Sigmoid colon (tissue), 7 donors: Measurements from ENCODE around the gene RHEB. TPM values are rescaled to one million over a fixed set of nuclear protein-coding genes. Genes with fewer than 3 reads are reported as not detected.

Source experiments
- DNase-seq: peaks from one replicate; pipeline ENCODE4 v3.0.0-alpha.2; 2019
- H3K27ac ChIP-seq, 4 donors: fragments of 200-600 bp; sonication (generic); one replicate each; pipeline ENCODE4 v1.5.1; 2016 to 2019; ENCODE audit warnings: mild to moderate bottlenecking in 1 of 4
- H3K27me3 ChIP-seq, 3 donors: fragments of 200-600 bp; sonication (generic); one replicate each; pipeline ENCODE4 v1.5.1; 2019; ENCODE audit warnings: mild to moderate bottlenecking in 1 of 3
- H3K36me3 ChIP-seq, 4 donors: fragments of 200-600 bp; sonication (generic); one replicate each; pipeline ENCODE4 v1.5.1; 2016 to 2019
- H3K4me1 ChIP-seq, 4 donors: fragments of 200-600 bp; sonication (generic); one replicate each; pipeline ENCODE4 v1.5.1; 2017 to 2019
- H3K4me3 ChIP-seq, 4 donors: fragments of 200-600 bp; sonication (generic); one replicate each; pipeline ENCODE4 v1.5.1; 2017 to 2019; ENCODE audit warnings: mild to moderate bottlenecking in 2 of 4, moderate library complexity in 1 of 4
- H3K9me3 ChIP-seq, 4 donors: fragments of 200-600 bp in 3 of 4; sonication (generic) in 3 of 4; one replicate each; pipeline versions ENCODE4 v1.5.1 to v1.6.1; 2013 to 2019
- CTCF ChIP-seq, 4 experiments: fragments of 450-650 bp in 3 of 4; fragments of 200-600 bp in 1 of 4; IDR thresholded peaks; one replicate each; pipeline ENCODE4 v1.5.1; 2016 to 2019; ENCODE audit warnings: antibody characterized with exemption in 4 of 4, mild to moderate bottlenecking in 3 of 4, moderate library complexity in 2 of 4
- EP300 ChIP-seq, 4 donors: sonication (generic); formaldehyde crosslinking; IDR thresholded peaks; one replicate each; pipeline ENCODE4 v1.6.1; 2017; ENCODE audit warnings: antibody characterized with exemption in 4 of 4
- POLR2A ChIP-seq, 2 donors: fragments of 450-650 bp; IDR thresholded peaks; one replicate each; pipeline ENCODE4 v1.6.1; 2016; ENCODE audit warnings: antibody characterized with exemption in 2 of 2, mild to moderate bottlenecking in 2 of 2, moderate library complexity in 2 of 2
- POLR2AphosphoS5 ChIP-seq, 4 donors: sonication (generic); formaldehyde crosslinking; IDR thresholded peaks; one replicate each; pipeline ENCODE4 v1.6.1; 2017; ENCODE audit warnings: antibody characterized with exemption in 4 of 4
- WGBS, 2 donors: extraction: QIAGEN DNeasy Blood & Tissue Kit; methylation state at CpG; one replicate each; pipeline ENCODE4 v1.1.7; 2013; 5-methylcytosine and 5-hydroxymethylcytosine counted together
- intact Hi-C: fragments of 100-400 bp; cut with DNase I; formaldehyde crosslinking; loops from one replicate; pipeline ENCODE4 v1.15.1; 2023
- polyA plus RNA-seq, 3 donors: library from polyadenylated mRNA; stranded (reverse); fragments of 200-250 nt; gene quantifications; one replicate each; pipeline ENCODE4 v1.2.3, GENCODE V29; 2013
- total RNA-seq, 4 donors: library from RNA; depleted of rRNA; stranded (reverse); fragments of >200 nt; gene quantifications; one replicate each; pipeline ENCODE4 v1.1.0, GENCODE V29; 2016
- donor health status: healthy with polysubstance abuse.
- donor health status: Bipolar disorder and iron deficiency.
- donor health status: healthy.

The RHEB gene
- total and polyA plus RNA-seq, 7 donors: 48.3 to 162 (median 121) TPM

GRCh38 chr7:151468217-151469018 is 51.3 kb downstream of the RHEB start:
- intact Hi-C loops: no loop called here
- DNase-seq: no peak
- TF ChIP-seq EP300 (IDR thresholded peaks at IDR 0.05): no peak
- peak in 2 of 4 donors; percentile 19 to 26 for TF ChIP-seq POLR2AphosphoS5 (IDR thresholded peaks at IDR 0.05)
- Histone ChIP-seq H3K27ac (peak overlapping the region; percentile 15 to 53 (median 40)), H3K36me3 (peaks cover 13 to 74% (median 46%) of the 10 kb centered on the region in 4 donors), H3K4me3 (no peak overlapping the region), H3K27me3 (no peaks in the 10 kb centered on the region), H3K4me1 (peaks cover 0 to 18% (median 13%) of the 10 kb centered on the region in 4 donors), H3K9me3 (peaks cover 0 to 3% (median 0%) of the 10 kb centered on the region in 4 donors)
- 84 to 89% methylated on average over 19 of the region's 19 CpGs for WGBS, 2 donors

GRCh38 chr7:151465169-151465568 is 54.5 kb downstream of the RHEB start:
- Histone ChIP-seq H3K4me1 (peaks cover 0 to 23% (median 22%) of the 10 kb centered on the region in 4 donors), H3K27ac (peak overlapping the region in 1 of 4 donors; percentile 4), H3K27me3 (no peaks in the 10 kb centered on the region), H3K36me3 (peaks cover 12 to 60% (median 43%) of the 10 kb centered on the region in 4 donors), H3K4me3 (no peak overlapping the region), H3K9me3 (peaks cover 0 to 4% (median 2%) of the 10 kb centered on the region in 4 donors)
- TF ChIP-seq EP300 (IDR thresholded peaks at IDR 0.05) (no peak), POLR2A (IDR thresholded peaks at IDR 0.05) (no peak), CTCF (IDR thresholded peaks at IDR 0.05) (no peak), POLR2AphosphoS5 (IDR thresholded peaks at IDR 0.05) (peak in 2 of 4 donors; percentile 5 to 11)
- intact Hi-C loops: no loop called here
- DNase-seq: no peak
- WGBS, 2 donors: 95 to 97% methylated on average over 8 of the region's 8 CpGs

- H3K4me1 ChIP-seq: peaks cover 0 to 34% (median 32%) of the 10 kb centered on the region in 4 donors
- H3K4me3 ChIP-seq: no peak overlapping the region
- no peak for TF ChIP-seq EP300 (IDR thresholded peaks at IDR 0.05)
- no peak for TF ChIP-seq POLR2A (IDR thresholded peaks at IDR 0.05)
- TF ChIP-seq POLR2AphosphoS5 (IDR thresholded peaks at IDR 0.05): no peak
- TF ChIP-seq CTCF (IDR thresholded peaks at IDR 0.05): no peak
- 60 to 89% methylated on average over 1 of the region's 1 CpG for WGBS, 2 donors
- no peak for DNase-seq
- H3K27me3 ChIP-seq: no peaks in the 10 kb centered on the region
- intact Hi-C loops: no loop called here
- H3K36me3 ChIP-seq: peaks cover 0 to 33% (median 21%) of the 10 kb centered on the region in 4 donors
- peak overlapping the region; percentile 85 to 98 (median 96) for H3K27ac ChIP-seq
- peaks cover 0 to 4% (median 2%) of the 10 kb centered on the region in 4 donors for H3K9me3 ChIP-seq
Observed at GRCh38 chr7:151462306-151462779, 57.4 kb downstream of the RHEB start.

- Histone ChIP-seq H3K36me3 (peaks cover 0 to 29% (median 17%) of the 10 kb centered on the region in 4 donors), H3K9me3 (peaks cover 0 to 4% (median 2%) of the 10 kb centered on the region in 4 donors), H3K27ac (peak overlapping the region; percentile 85 to 98 (median 96)), H3K4me1 (peaks cover 0 to 34% (median 32%) of the 10 kb centered on the region in 4 donors), H3K27me3 (no peaks in the 10 kb centered on the region), H3K4me3 (no peak overlapping the region)
- WGBS, 2 donors: 51 to 75% methylated on average over 4 of the region's 4 CpGs
- TF ChIP-seq CTCF (IDR thresholded peaks at IDR 0.05) (no peak), POLR2AphosphoS5 (IDR thresholded peaks at IDR 0.05) (no peak), POLR2A (IDR thresholded peaks at IDR 0.05) (no peak), EP300 (IDR thresholded peaks at IDR 0.05) (no peak)
- intact Hi-C loops: loop anchor here (2.0 kb wide), 3 partner anchors 43 to 297 kb away; partner anchors contain the start of gene RHEB
- DNase-seq: no peak
Observed at GRCh38 chr7:151461942-151462230, 57.8 kb downstream of the RHEB start.
